Muscle of leg (tissue), 11 donors: Measurements from ENCODE around the gene NQO2. TPM values are rescaled to one million over a fixed set of nuclear protein-coding genes. Genes with fewer than 3 reads are reported as not detected.
"Not testable (repeated sequence)": the region's sequence is repeated elsewhere in the genome, so short reads cannot be mapped to it uniquely, and the experiment has no call there.

Source experiments
- DNase-seq: peaks from one replicate; pipeline ENCODE4 v3.0.0; 2013
- H3K27ac ChIP-seq: one replicate; pipeline ENCODE4 v1.5.1; 2013; ENCODE audit warnings: mild to moderate bottlenecking, low read length, control low read depth
- H3K27me3 ChIP-seq: one replicate; pipeline ENCODE4 v1.6.1; 2013; ENCODE audit warnings: low read length; ENCODE audit not compliant: control insufficient read depth, insufficient read depth
- H3K36me3 ChIP-seq: one replicate; pipeline ENCODE4 v1.6.1; 2013; ENCODE audit warnings: low read length; ENCODE audit not compliant: control insufficient read depth, insufficient read depth
- H3K4me1 ChIP-seq: one replicate; pipeline ENCODE4 v1.6.1; 2013; ENCODE audit warnings: low read length; ENCODE audit not compliant: control insufficient read depth, insufficient read depth
- H3K4me3 ChIP-seq: one replicate; pipeline ENCODE4 v1.5.1; 2013; ENCODE audit warnings: low read length, control low read depth
- H3K9me3 ChIP-seq: replicated peaks from 2 replicates; pipeline ENCODE4 v1.6.1; 2013; ENCODE audit warnings: low read depth, low read length; ENCODE audit not compliant: control insufficient read depth
- WGBS: methylation state at CpG from one replicate; pipeline ENCODE4 v1.1.5; 2013; ENCODE audit warnings: missing lambda C conversion rate; ENCODE audit not compliant: insufficient coverage; 5-methylcytosine and 5-hydroxymethylcytosine counted together
- polyA plus RNA-seq, 8 donors: library from polyadenylated mRNA; unstranded; fragments of 120-200 nt; gene quantifications; one replicate each; pipeline versions ENCODE4 v1.2.1 to v1.2.3, GENCODE V29; 2013; ENCODE audit warnings: inconsistent platforms in 1 of 8, low replicate concordance in 1 of 8; ENCODE audit not compliant: insufficient read length in 8 of 8, insufficient read depth in 1 of 8
- total RNA-seq: library from RNA; stranded (reverse); fragments of 120-200 nt; gene quantifications from one replicate; pipeline ENCODE4 v1.2.4, GENCODE V29; 2013

The NQO2 gene
- total and polyA plus RNA-seq, 9 donors: 15.0 to 21.3 (median 19.7) TPM

GRCh38 chr6:3053231-3053508 lies 53.5 kb downstream of the NQO2 start:
- 61% methylated on average over 4 of the region's 11 CpGs for WGBS
- DNase-seq: no peak
- Histone ChIP-seq H3K9me3 (no peaks in the 10 kb centered on the region), H3K27me3 (peaks cover 15% of the 10 kb centered on the region), H3K4me3 (peak overlapping the region; percentile 42), H3K36me3 (no peaks in the 10 kb centered on the region), H3K4me1 (peaks cover 14% of the 10 kb centered on the region), H3K27ac (no peak overlapping the region)

DNA sequence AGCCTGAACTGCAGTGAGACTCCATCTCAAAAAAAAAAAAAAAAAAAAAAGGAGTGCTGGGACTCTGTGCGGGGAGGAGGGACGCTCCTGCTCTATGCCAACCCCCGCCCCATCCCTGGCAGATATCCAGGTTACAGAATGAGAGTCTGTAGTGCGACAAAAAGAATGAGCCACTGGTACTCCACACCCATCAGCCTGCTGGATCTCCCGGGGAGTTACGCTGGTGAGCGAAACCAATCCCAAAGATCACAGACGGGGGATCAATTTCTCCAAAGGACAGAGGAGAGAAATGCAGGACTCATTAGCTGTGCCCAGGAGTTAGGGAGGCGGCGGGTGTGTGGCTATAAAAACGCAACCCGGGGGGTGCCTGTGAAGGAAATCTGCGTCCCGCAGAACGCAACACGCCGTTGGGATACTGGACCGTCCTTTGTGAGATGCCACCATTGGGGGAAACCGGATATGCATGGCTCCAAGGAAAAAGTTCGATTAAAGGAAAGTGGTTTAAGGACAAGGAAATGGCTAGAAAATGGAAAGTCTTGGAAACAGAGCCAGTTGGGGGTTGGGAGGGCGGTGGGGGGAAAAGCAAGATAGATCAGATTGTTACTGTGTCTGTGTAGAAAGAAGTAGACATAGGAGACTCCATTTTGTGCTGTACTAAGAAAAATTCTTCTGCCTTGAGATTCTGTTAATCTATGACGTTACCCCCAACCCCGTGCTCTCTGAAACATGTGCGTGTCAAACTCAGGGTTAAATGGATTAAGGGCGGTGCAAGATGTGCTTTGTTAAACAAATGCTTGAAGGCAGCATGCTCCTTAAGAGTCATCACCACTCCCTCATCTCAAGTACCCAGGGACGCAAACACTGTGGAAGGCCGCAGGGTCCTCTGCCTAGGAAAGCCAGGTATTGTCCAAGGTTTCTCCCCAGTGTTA lies 54.8 kb downstream of the NQO2 start:
- not testable (repeated sequence) for H3K9me3 ChIP-seq, H3K27me3 ChIP-seq, H3K36me3 ChIP-seq, H3K27ac ChIP-seq
- H3K4me3 ChIP-seq: peak overlapping the region; percentile 42
- peak; percentile 77 for DNase-seq
- peaks cover 14% of the 10 kb centered on the region for H3K4me1 ChIP-seq
- 14% methylated on average over 12 of the region's 27 CpGs for WGBS

DNA sequence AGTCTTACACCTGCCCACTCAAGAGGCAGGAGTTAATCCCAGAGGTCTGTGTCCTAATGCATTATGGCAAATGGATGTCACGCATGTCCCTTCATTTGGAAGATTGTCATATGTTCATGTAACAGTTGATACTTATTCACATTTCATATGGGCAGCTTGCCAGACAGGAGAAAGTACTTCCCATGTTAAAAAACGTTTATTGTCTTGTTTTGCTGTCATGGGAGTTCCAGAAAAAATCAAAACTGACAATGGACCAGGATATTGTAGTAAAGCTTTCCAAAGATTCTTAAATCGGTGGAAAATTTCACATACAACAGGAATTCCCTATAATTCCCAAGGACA lies 55.4 kb downstream of the NQO2 start:
- H3K9me3 ChIP-seq, H3K27ac ChIP-seq, H3K4me3 ChIP-seq, H3K27me3 ChIP-seq, H3K36me3 ChIP-seq: not testable (repeated sequence)
- WGBS: no CpG with 5 or more reads among the region's 3 CpGs
- peak; percentile 43 for DNase-seq
- H3K4me1 ChIP-seq: peaks cover 14% of the 10 kb centered on the region

DNA sequence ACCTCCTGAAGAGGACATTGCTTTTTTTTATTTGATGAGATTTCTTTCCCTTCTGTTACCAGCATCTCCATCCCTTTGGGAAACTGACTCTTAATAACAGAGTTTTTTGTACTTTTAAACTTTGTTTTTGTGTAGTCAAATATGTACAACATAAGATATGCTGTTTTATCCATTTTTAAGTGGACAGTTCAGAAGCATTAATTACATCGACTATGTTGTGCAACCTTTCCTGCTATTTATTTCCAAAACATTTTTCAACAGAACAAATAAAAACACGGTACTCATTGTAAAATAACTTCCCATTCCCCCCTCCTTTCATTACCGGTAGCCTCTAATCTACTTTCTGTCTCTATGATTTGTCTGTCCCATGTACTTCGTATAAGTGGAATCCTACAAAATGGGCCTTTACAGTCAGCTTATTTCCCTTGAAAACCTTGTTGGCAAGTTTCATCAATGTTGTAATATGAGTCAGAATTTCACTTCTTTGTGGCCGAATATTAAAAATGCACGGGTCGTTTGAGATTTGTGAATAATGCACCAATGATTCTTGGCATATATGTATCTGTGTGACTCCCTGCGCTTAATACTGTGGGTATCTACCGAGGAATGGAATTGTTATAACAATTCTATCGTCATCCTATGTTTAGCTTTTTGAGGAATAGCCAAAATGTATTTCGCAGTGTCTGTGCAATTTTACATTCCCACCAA lies 57.5 kb downstream of the NQO2 start:
- H3K4me1 ChIP-seq: peaks cover 14% of the 10 kb centered on the region
- H3K27ac ChIP-seq: no peak overlapping the region
- no peak overlapping the region for H3K4me3 ChIP-seq
- H3K27me3 ChIP-seq: peaks cover 7% of the 10 kb centered on the region
- no peaks in the 10 kb centered on the region for H3K36me3 ChIP-seq
- DNase-seq: no peak
- H3K9me3 ChIP-seq: no peaks in the 10 kb centered on the region
- WGBS: 84% methylated on average over 6 of the region's 11 CpGs

DNA sequence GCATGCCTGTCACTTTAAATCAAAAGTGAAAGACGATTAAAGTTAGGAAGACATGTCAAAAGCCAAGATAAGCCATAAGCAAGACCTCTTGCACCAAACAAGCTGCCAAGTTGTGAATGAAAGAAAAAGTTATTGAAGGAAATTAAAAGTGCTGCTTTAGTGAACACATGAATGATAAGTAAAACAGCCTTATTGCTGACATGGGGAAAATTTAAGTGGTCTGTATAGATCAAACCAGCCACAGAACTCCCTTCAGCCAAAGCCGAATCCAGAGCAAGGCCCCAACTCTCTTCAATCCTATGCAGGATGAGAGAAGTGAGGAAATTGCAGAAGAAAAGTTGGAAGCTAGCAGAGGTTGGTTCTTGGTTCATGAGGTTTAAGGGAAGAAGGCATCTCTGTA lies 59.3 kb downstream of the NQO2 start:
- no peak overlapping the region for H3K27ac ChIP-seq

DNA sequence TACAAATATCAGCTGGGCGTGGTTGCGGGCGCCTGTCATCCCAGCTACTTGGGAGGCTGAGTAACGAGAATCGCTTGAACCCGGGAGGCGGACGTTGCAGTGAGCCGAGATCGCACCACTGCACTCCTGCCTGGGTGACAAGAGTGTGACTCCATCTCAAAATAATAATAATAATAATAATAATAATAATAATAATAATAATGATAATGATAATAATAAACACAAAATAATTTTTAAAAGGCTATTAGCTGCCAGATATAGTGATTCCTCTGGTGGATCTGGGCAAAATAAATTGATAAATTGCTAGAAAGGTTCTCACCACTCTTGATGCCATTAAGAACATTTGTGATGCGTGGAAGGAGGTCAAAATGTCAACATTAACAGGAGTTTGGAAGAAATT lies 60.4 kb downstream of the NQO2 start:
- H3K27ac ChIP-seq, H3K27me3 ChIP-seq: not testable (repeated sequence)
- WGBS: 90% methylated on average over 2 of the region's 11 CpGs

More for the DNA sequence above, 59.3 kb downstream of the NQO2 start:
- H3K27me3 ChIP-seq: peaks cover 5% of the 10 kb centered on the region
- no peak for DNase-seq
- H3K9me3 ChIP-seq: no peaks in the 10 kb centered on the region
- no peak overlapping the region for H3K4me3 ChIP-seq
- no peaks in the 10 kb centered on the region for H3K36me3 ChIP-seq
- peaks cover 12% of the 10 kb centered on the region for H3K4me1 ChIP-seq
- WGBS: no CpG with 5 or more reads among the region's 2 CpGs

DNA sequence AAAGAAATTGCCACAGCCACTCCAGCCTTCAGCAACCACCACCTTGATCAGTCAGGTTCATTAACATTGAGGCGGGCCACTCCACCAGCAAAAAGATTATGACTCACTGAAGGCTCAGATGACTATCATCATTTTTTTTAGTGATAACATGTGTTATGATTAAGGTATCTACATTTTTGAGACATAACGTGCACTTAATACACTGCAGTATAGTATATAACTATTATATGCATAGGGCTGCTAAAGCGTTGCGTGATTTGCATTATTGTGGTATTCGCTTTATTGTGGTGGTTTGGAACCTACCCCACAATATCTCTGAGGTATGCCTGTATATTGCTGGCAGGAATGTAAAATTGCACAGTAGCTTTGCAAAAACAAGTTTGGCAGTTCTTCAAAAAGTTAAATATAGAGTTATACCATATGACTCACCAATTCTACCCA lies 61.8 kb downstream of the NQO2 start:
- no CpG with 5 or more reads among the region's 5 CpGs for WGBS
- no peaks in the 10 kb centered on the region for H3K36me3 ChIP-seq
- H3K27ac ChIP-seq: no peak overlapping the region
- no peak for DNase-seq
- no peak overlapping the region for H3K4me3 ChIP-seq
- H3K4me1 ChIP-seq: peaks cover 6% of the 10 kb centered on the region
- no peaks in the 10 kb centered on the region for H3K27me3 ChIP-seq
- no peaks in the 10 kb centered on the region for H3K9me3 ChIP-seq

More for the DNA sequence above, 60.4 kb downstream of the NQO2 start:
- peaks cover 11% of the 10 kb centered on the region for H3K4me1 ChIP-seq
- H3K4me3 ChIP-seq, DNase-seq, H3K9me3 ChIP-seq, H3K36me3 ChIP-seq: not testable (repeated sequence)

- no CpG with 5 or more reads among the region's 19 CpGs for WGBS
- peak; percentile 43 for DNase-seq
- H3K27ac ChIP-seq: peak overlapping the region; percentile 45
Measured at GRCh38 chr6:3063340-3063732, 63.6 kb downstream of the NQO2 start.

DNA sequence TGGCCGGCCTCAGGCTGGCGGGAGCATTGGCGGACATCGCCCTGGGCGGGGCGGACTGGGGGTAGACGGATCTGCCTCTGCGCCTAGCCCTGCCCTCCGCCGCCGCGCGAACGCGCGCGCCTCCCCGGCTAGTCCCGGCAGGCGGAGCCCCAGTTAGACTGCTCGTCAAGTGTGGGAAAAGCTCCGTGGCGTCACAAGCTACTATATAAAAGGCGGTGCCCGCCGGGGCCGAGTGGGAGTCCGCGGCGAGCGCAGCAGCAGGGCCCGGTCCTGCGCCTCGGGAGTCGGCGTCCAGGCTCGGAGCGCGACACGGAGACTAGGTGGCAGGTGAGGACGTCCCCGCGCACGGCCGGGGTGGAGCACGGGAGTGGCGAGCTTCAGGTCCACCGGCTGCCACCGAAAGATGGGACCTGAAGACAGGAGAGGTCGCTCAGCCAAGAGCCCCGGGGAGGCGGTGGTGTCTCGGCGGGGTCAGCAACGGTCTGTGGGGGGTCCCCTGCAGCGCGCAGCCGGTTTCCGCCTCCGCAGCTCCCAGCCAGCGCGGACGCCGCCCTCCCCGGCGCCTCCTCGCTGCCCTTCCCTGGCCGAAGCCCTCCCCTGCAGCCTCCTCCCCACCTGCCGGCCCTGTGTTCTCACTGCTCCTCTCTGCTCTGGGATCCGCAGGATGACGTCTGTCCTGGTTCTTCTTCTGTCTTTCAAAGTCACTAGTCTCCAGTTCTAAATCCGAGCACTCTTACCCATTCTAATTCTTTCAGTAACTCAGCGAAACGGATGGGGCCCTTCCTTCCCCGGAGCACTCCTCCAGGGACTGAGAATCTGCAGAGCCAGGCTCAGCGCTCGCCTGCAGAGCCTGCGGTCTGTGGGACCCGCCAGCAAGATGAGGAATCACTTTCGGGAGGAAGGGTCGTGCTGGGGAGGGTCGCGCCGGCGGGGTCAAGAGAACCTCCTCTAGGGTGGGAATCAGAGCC lies 64.3 kb downstream of the NQO2 start:
- Histone ChIP-seq H3K27ac (peak overlapping the region; percentile 82), H3K4me1 (peaks cover 6% of the 10 kb centered on the region), H3K9me3 (no peaks in the 10 kb centered on the region), H3K36me3 (no peaks in the 10 kb centered on the region), H3K27me3 (no peaks in the 10 kb centered on the region), H3K4me3 (peak overlapping the region; percentile 82)
- DNase-seq: peak; percentile 97
- WGBS: 1% methylated on average over 83 of the region's 85 CpGs

More at GRCh38 chr6:3063340-3063732, 63.6 kb downstream of the NQO2 start:
- H3K36me3 ChIP-seq, H3K9me3 ChIP-seq, H3K4me1 ChIP-seq, H3K27me3 ChIP-seq: not testable (repeated sequence)
- peak overlapping the region; percentile 82 for H3K4me3 ChIP-seq
